ENCODE measurements around the gene SYCE3.

- TF ChIP-seq, protein P1, sequence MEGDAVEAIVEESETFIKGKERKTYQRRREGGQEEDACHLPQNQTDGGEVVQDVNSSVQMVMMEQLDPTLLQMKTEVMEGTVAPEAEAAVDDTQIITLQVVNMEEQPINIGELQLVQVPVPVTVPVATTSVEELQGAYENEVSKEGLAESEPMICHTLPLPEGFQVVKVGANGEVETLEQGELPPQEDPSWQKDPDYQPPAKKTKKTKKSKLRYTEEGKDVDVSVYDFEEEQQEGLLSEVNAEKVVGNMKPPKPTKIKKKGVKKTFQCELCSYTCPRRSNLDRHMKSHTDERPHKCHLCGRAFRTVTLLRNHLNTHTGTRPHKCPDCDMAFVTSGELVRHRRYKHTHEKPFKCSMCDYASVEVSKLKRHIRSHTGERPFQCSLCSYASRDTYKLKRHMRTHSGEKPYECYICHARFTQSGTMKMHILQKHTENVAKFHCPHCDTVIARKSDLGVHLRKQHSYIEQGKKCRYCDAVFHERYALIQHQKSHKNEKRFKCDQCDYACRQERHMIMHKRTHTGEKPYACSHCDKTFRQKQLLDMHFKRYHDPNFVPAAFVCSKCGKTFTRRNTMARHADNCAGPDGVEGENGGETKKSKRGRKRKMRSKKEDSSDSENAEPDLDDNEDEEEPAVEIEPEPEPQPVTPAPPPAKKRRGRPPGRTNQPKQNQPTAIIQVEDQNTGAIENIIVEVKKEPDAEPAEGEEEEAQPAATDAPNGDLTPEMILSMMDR (IDR thresholded peaks at IDR 0.05; ENCODE audit: low read depth, low read length, poor library complexity, severe bottlenecking), result no peak
- no peak for TF ChIP-seq EZH2phosphoT487 (IDR thresholded peaks at IDR 0.05; ENCODE audit: borderline replicate concordance, low read length)
Measured at GRCh38 chr22:50605002-50605612, 42.4 kb upstream of the SYCE3 start.

Data from DOHH2 (cell line).